Body of pancreas (tissue), 4 donors: ENCODE data around the gene TSPAN6. TPM values are rescaled to one million over a fixed set of nuclear protein-coding genes. Genes with fewer than 3 reads are reported as not detected.

Experiments used
- ATAC-seq: fragments of 150-250 bp; one replicate; pipeline ENCODE4 v1.9.1; 2016
- DNase-seq, 4 donors: peaks; one replicate each; pipeline ENCODE4 v3.0.0-alpha.2; 2019
- H3K27ac ChIP-seq, 4 donors: fragments of 200-600 bp; sonication (generic); 1 replicate in 3 of 4; 2 replicates in 1 of 4; pipeline versions ENCODE4 v1.5.1 to v1.6.1; 2016 to 2019; ENCODE audit warnings: mild to moderate bottlenecking in 1 of 4, mixed read lengths in 1 of 4, moderate library complexity in 1 of 4
- H3K27me3 ChIP-seq, 2 donors: fragments of 200-600 bp; sonication (generic); one replicate each; pipeline ENCODE4 v1.6.0; 2016; ENCODE audit warnings: mild to moderate bottlenecking in 1 of 2
- H3K36me3 ChIP-seq, 2 donors: fragments of 200-600 bp; sonication (generic); replicated peaks in 1 of 2; 2 replicates each; pipeline ENCODE4 v1.5.1; 2016; ENCODE audit warnings: low read depth in 2 of 2; ENCODE audit not compliant: insufficient read depth in 1 of 2
- H3K4me1 ChIP-seq: fragments of 200-600 bp; sonication (generic); one replicate; pipeline ENCODE4 v1.6.0; 2016
- H3K4me3 ChIP-seq, 2 donors: fragments of 200-600 bp; sonication (generic); 1 replicate in 1 of 2; 2 replicates in 1 of 2; pipeline ENCODE4 v1.5.1; 2016 to 2019
- H3K9me3 ChIP-seq, 3 donors: fragments of 200-600 bp; sonication (generic); 1 replicate in 2 of 3; 2 replicates in 1 of 3; pipeline ENCODE4 v1.5.1; 2016
- CTCF ChIP-seq, 7 experiments: fragments of 450-650 bp in 4 of 7; fragments of 200-600 bp in 3 of 7; sonication (generic) in 3 of 7; IDR thresholded peaks; one replicate each; pipeline ENCODE4 v1.5.1; 2016 to 2019; ENCODE audit warnings: antibody characterized with exemption in 7 of 7
- POLR2A ChIP-seq, 3 donors: fragments of 450-650 bp; IDR thresholded peaks; one replicate each; pipeline ENCODE4 v1.6.1; 2016; ENCODE audit warnings: antibody characterized with exemption in 3 of 3, mild to moderate bottlenecking in 2 of 3
- WGBS, 2 donors: methylation state at CpG; one replicate each; pipeline ENCODE4 v1.1.5; 2017; 5-methylcytosine and 5-hydroxymethylcytosine counted together
- intact Hi-C: fragments of 100-400 bp; cut with DNase I; formaldehyde crosslinking; loops from one replicate; pipeline ENCODE4 v1.15.1; 2023
- total RNA-seq, 2 donors: library from RNA; depleted of rRNA; stranded (reverse); fragments of >200 nt; gene quantifications; one replicate each; pipeline ENCODE4 v1.1.0, GENCODE V29; 2016

TSPAN6 gene
- total RNA-seq, 2 donors from 2014 or later, result 8.2 to 19.2 TPM

- no peak for ATAC-seq
- Histone ChIP-seq H3K4me1 (no peaks in the 10 kb centered on the region), H3K4me3 (no peak overlapping the region), H3K9me3 (no peaks in the 10 kb centered on the region), H3K27ac (no peak overlapping the region), H3K36me3 (no peaks in the 10 kb centered on the region), H3K27me3 (no peaks in the 10 kb centered on the region)
- intact Hi-C loops, result no loop called here
- WGBS, 2 donors, result 60 to 72% methylated on average over 4 of the region's 4 CpGs
- DNase-seq, result no peak
- TF ChIP-seq POLR2A (IDR thresholded peaks at IDR 0.05) (no peak), CTCF (IDR thresholded peaks at IDR 0.05) (no peak)
Observed at GRCh38 chrX:100659431-100660137, 23.0 kb upstream of the TSPAN6 start.

- Histone ChIP-seq H3K4me3 (no peak overlapping the region), H3K9me3 (no peaks in the 10 kb centered on the region), H3K36me3 (no peaks in the 10 kb centered on the region), H3K27me3 (no peaks in the 10 kb centered on the region), H3K4me1 (no peaks in the 10 kb centered on the region), H3K27ac (no peak overlapping the region)
- ATAC-seq (no peak), DNase-seq (no peak)
- 24 to 32% methylated on average over 3 of the region's 3 CpGs for WGBS, 2 donors
- intact Hi-C loops, result no loop called here
- no peak for TF ChIP-seq POLR2A (IDR thresholded peaks at IDR 0.05)
- TF ChIP-seq CTCF (IDR thresholded peaks at IDR 0.05), result no peak
Observed at GRCh38 chrX:100658941-100659381, 22.4 kb upstream of the TSPAN6 start.

GRCh38 chrX:100654261-100654660, 17.7 kb upstream of the TSPAN6 start:
- Histone ChIP-seq H3K27ac (no peak overlapping the region), H3K36me3 (no peaks in the 10 kb centered on the region), H3K4me1 (no peaks in the 10 kb centered on the region), H3K9me3 (no peaks in the 10 kb centered on the region), H3K4me3 (no peak overlapping the region), H3K27me3 (no peaks in the 10 kb centered on the region)
- WGBS, 2 donors, result 17 to 29% methylated on average over 2 to 3 of the region's 3 CpGs
- ATAC-seq (no peak), DNase-seq (peak in 1 of 4 donors; percentile 9)
- TF ChIP-seq POLR2A (IDR thresholded peaks at IDR 0.05), result no peak
- no peak for TF ChIP-seq CTCF (IDR thresholded peaks at IDR 0.05)
- intact Hi-C loops, result no loop called here

- intact Hi-C loops, result no loop called here
- Histone ChIP-seq H3K4me3 (no peak overlapping the region), H3K27ac (no peak overlapping the region), H3K27me3 (no peaks in the 10 kb centered on the region), H3K4me1 (peaks cover 4% of the 10 kb centered on the region), H3K36me3 (no peaks in the 10 kb centered on the region), H3K9me3 (no peaks in the 10 kb centered on the region)
- TF ChIP-seq CTCF (IDR thresholded peaks at IDR 0.05) (no peak), POLR2A (IDR thresholded peaks at IDR 0.05) (no peak)
- no peak for DNase-seq
- WGBS, 2 donors, result 79 to 85% methylated on average over 2 of the region's 2 CpGs
- ATAC-seq, result no peak
Observed at GRCh38 chrX:100652266-100652665, 15.7 kb upstream of the TSPAN6 start.

- 60 to 63% methylated on average over 1 of the region's 1 CpG for WGBS, 2 donors
- H3K27ac ChIP-seq, result peak overlapping the region in 3 of 4 donors; percentile 13 to 72 (median 66)
- DNase-seq, result no peak
Observed at GRCh38 chrX:100650841-100651240, 14.2 kb upstream of the TSPAN6 start.

More at GRCh38 chrX:100650841-100651240, 14.2 kb upstream of the TSPAN6 start:
- Histone ChIP-seq H3K4me1 (peaks cover 4% of the 10 kb centered on the region), H3K4me3 (no peak overlapping the region), H3K9me3 (no peaks in the 10 kb centered on the region), H3K36me3 (no peaks in the 10 kb centered on the region), H3K27me3 (no peaks in the 10 kb centered on the region)
- no peak for ATAC-seq
- TF ChIP-seq POLR2A (IDR thresholded peaks at IDR 0.05), result no peak
- no peak for TF ChIP-seq CTCF (IDR thresholded peaks at IDR 0.05)
- intact Hi-C loops, result no loop called here
